Measurements from ENCODE around the gene ARHGAP9.

DNA sequence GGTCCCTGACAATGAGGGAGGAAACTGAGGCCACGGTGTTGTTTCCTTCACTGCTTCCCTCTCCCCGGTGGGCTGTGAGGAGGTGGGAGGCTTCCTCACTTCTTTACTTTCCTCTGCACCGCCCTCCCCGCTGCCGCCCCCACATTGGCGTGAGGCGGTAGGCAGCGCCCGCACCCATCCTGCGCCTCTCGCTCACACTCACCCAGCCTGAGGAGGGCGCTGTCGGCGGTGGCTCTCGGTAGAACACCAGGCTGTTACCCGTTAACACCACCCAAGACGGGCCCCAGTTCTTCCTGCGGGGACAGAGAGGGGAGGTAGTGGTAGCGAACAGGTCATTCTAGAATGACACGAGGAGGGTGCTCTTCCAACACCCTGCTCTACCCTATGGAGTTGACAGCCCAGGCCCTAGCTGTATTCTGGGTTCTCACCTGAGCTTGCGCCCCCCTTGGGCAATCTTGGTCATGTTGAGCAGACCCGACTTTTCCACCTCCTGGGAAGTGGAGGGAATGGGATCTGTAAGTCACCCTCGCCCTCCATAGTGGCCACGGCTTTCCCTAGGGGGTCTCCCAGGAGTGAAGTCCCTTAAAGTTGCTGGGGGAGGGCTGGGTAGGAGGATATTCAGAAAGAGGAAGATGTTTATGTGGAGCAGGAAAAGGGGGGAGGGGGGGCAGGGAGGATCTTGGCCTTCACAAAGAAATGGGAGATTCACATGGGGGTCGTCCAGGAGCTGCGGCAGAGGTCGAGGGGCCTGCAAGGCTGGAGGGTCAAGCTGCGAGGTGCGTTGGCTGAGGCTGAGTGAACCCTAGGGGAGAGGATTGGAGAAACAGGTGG is 3.3 kb downstream of the ARHGAP9 start:
- TF ChIP-seq, protein P1, sequence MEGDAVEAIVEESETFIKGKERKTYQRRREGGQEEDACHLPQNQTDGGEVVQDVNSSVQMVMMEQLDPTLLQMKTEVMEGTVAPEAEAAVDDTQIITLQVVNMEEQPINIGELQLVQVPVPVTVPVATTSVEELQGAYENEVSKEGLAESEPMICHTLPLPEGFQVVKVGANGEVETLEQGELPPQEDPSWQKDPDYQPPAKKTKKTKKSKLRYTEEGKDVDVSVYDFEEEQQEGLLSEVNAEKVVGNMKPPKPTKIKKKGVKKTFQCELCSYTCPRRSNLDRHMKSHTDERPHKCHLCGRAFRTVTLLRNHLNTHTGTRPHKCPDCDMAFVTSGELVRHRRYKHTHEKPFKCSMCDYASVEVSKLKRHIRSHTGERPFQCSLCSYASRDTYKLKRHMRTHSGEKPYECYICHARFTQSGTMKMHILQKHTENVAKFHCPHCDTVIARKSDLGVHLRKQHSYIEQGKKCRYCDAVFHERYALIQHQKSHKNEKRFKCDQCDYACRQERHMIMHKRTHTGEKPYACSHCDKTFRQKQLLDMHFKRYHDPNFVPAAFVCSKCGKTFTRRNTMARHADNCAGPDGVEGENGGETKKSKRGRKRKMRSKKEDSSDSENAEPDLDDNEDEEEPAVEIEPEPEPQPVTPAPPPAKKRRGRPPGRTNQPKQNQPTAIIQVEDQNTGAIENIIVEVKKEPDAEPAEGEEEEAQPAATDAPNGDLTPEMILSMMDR (IDR thresholded peaks at IDR 0.05; ENCODE audit: insufficient read depth, low read length) = peak; percentile 8
- TF ChIP-seq, protein P2, sequence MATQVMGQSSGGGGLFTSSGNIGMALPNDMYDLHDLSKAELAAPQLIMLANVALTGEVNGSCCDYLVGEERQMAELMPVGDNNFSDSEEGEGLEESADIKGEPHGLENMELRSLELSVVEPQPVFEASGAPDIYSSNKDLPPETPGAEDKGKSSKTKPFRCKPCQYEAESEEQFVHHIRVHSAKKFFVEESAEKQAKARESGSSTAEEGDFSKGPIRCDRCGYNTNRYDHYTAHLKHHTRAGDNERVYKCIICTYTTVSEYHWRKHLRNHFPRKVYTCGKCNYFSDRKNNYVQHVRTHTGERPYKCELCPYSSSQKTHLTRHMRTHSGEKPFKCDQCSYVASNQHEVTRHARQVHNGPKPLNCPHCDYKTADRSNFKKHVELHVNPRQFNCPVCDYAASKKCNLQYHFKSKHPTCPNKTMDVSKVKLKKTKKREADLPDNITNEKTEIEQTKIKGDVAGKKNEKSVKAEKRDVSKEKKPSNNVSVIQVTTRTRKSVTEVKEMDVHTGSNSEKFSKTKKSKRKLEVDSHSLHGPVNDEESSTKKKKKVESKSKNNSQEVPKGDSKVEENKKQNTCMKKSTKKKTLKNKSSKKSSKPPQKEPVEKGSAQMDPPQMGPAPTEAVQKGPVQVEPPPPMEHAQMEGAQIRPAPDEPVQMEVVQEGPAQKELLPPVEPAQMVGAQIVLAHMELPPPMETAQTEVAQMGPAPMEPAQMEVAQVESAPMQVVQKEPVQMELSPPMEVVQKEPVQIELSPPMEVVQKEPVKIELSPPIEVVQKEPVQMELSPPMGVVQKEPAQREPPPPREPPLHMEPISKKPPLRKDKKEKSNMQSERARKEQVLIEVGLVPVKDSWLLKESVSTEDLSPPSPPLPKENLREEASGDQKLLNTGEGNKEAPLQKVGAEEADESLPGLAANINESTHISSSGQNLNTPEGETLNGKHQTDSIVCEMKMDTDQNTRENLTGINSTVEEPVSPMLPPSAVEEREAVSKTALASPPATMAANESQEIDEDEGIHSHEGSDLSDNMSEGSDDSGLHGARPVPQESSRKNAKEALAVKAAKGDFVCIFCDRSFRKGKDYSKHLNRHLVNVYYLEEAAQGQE (IDR thresholded peaks at IDR 0.05; ENCODE audit: insufficient replicate concordance, low read depth) = no peak
- TF ChIP-seq POLR2AphosphoS5 (IDR thresholded peaks at IDR 0.05; ENCODE audit: low read depth) = peak; percentile 51
